Measurements from ENCODE around the gene CPA4.

CPA4 gene

GRCh38 chr7:130356121-130356875 lies 63.3 kb downstream of the CPA4 start:
- Histone ChIP-seq H3K79me1 (replicated peaks; ENCODE audit: low read length, poor library complexity, severe bottlenecking) (no peaks in the 10 kb centered on the region), H3K23ac (ENCODE audit: low read length in 2 of 2) (peak overlapping the region in 1 of 2 experiments; percentile 81), H4K91ac (ENCODE audit: low read length) (peak overlapping the region; percentile 100), H4K8ac (ENCODE audit: low read length) (peak overlapping the region; percentile 96), H2BK5ac (ENCODE audit: low read depth, low read length, poor library complexity, severe bottlenecking) (peak overlapping the region; percentile 100), H2BK120ac (ENCODE audit: low read depth, low read length) (peak overlapping the region; percentile 97), H3K27ac (ENCODE audit: low read length, poor library complexity, severe bottlenecking) (peak overlapping the region; percentile 99), H3K9ac (ENCODE audit: low read length) (peak overlapping the region; percentile 58), H3K4me3 (ENCODE audit: insufficient read depth in 1 of 2, low read depth in 1 of 2, low read length in 2 of 2) (peak overlapping the region in 1 of 2 experiments; percentile 1), H3K27me3 (ENCODE audit: control insufficient read depth in 1 of 2, insufficient read depth in 1 of 2, low read length in 2 of 2) (no peaks in the 10 kb centered on the region), H2BK12ac (ENCODE audit: low read length in 2 of 2) (peak overlapping the region; percentile 99 to 100), H3K4me2 (ENCODE audit: low read length, poor library complexity, severe bottlenecking) (peak overlapping the region; percentile 26), H3K18ac (ENCODE audit: low read depth in 1 of 2, low read length in 2 of 2) (peak overlapping the region; percentile 98 to 100), H2AK5ac (ENCODE audit: low read length, severe bottlenecking) (peak overlapping the region; percentile 100), H2AFZ (ENCODE audit: low read depth, low read length) (no peak overlapping the region), H3K4me1 (ENCODE audit: control insufficient read depth, insufficient read depth, low read depth, low read length) (peaks cover 37% of the 10 kb centered on the region), H3K36me3 (ENCODE audit: control insufficient read depth in 1 of 2, insufficient read depth in 2 of 2, low read depth in 1 of 2, low read length in 2 of 2) (peaks cover 0 to 4% of the 10 kb centered on the region in 2 experiments), H3K4ac (ENCODE audit: low read depth in 1 of 2, low read length in 2 of 2) (peak overlapping the region; percentile 100), H3K9me3 (ENCODE audit: control insufficient read depth, low read length) (peaks cover 24% of the 10 kb centered on the region), H2BK15ac (ENCODE audit: low read depth, poor library complexity, severe bottlenecking) (peak overlapping the region; percentile 15), H3K14ac (ENCODE audit: low read length in 2 of 2) (peak overlapping the region in 1 of 2 experiments; percentile 90)
- WGBS: 0% methylated on average over 6 of the region's 9 CpGs
- DNase-seq: peak; percentile 99

- DNase-seq: peak; percentile 87
- Histone ChIP-seq H2AK5ac (ENCODE audit: low read length, severe bottlenecking) (peak overlapping the region; percentile 100), H2BK12ac (ENCODE audit: low read length in 2 of 2) (peak overlapping the region; percentile 98 to 100), H4K91ac (ENCODE audit: low read length) (peak overlapping the region; percentile 100), H3K4me1 (ENCODE audit: control insufficient read depth, insufficient read depth, low read depth, low read length) (peaks cover 31% of the 10 kb centered on the region), H4K8ac (ENCODE audit: low read length) (peak overlapping the region; percentile 96), H3K9ac (ENCODE audit: low read length) (peak overlapping the region; percentile 58), H3K4me2 (ENCODE audit: low read length, poor library complexity, severe bottlenecking) (no peak overlapping the region), H3K14ac (ENCODE audit: low read length in 2 of 2) (peak overlapping the region in 1 of 2 experiments; percentile 90), H3K79me1 (replicated peaks; ENCODE audit: low read length, poor library complexity, severe bottlenecking) (no peaks in the 10 kb centered on the region), H3K27ac (ENCODE audit: low read length, poor library complexity, severe bottlenecking) (peak overlapping the region; percentile 99), H3K9me3 (ENCODE audit: control insufficient read depth, low read length) (peaks cover 24% of the 10 kb centered on the region), H3K27me3 (ENCODE audit: control insufficient read depth in 1 of 2, insufficient read depth in 1 of 2, low read length in 2 of 2) (no peaks in the 10 kb centered on the region), H2BK5ac (ENCODE audit: low read depth, low read length, poor library complexity, severe bottlenecking) (peak overlapping the region; percentile 100), H2BK120ac (ENCODE audit: low read depth, low read length) (peak overlapping the region; percentile 97), H3K23ac (ENCODE audit: low read length in 2 of 2) (peak overlapping the region in 1 of 2 experiments; percentile 81), H3K4ac (ENCODE audit: low read depth in 1 of 2, low read length in 2 of 2) (peak overlapping the region; percentile 100), H3K36me3 (ENCODE audit: control insufficient read depth in 1 of 2, insufficient read depth in 2 of 2, low read depth in 1 of 2, low read length in 2 of 2) (peaks cover 0 to 4% of the 10 kb centered on the region in 2 experiments), H2BK15ac (ENCODE audit: low read depth, poor library complexity, severe bottlenecking) (peak overlapping the region; percentile 15), H2AFZ (ENCODE audit: low read depth, low read length) (no peak overlapping the region), H3K18ac (ENCODE audit: low read depth in 1 of 2, low read length in 2 of 2) (peak overlapping the region; percentile 98 to 100), H3K4me3 (ENCODE audit: insufficient read depth in 1 of 2, low read depth in 1 of 2, low read length in 2 of 2) (peak overlapping the region in 1 of 2 experiments; percentile 1)
- WGBS: 46% methylated on average over 12 of the region's 16 CpGs
Observed at GRCh38 chr7:130356876-130357611, 64.1 kb downstream of the CPA4 start.

DNA sequence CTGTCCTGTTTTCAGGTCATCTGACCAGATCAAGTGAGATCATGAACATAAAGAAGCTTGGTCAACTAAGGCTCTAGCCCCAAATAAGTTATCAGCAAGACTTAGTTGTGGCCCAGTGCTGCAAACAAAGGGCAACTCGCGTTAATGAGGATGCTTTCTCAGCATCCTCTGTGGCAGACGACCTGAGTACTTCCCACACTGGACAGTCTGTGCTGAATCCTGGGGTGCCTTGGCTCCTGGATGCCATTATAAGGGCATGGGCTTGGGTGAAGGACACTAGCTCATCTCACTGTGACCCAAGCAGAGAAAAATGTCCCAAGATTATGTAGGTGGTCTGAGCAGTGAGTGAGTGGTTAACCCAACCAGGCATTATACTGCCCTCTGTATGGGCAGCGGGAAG lies 65.5 kb downstream of the CPA4 start:
- Histone ChIP-seq H3K4me3 (ENCODE audit: insufficient read depth in 1 of 2, low read depth in 1 of 2, low read length in 2 of 2) (no peak overlapping the region), H3K9ac (ENCODE audit: low read length) (no peak overlapping the region), H2BK5ac (ENCODE audit: low read depth, low read length, poor library complexity, severe bottlenecking) (no peak overlapping the region)

More for the DNA sequence above, 65.5 kb downstream of the CPA4 start:
- Histone ChIP-seq H3K27ac (ENCODE audit: low read length, poor library complexity, severe bottlenecking) (no peak overlapping the region), H2BK120ac (ENCODE audit: low read depth, low read length) (peak overlapping the region; percentile 42), H3K4me1 (ENCODE audit: control insufficient read depth, insufficient read depth, low read depth, low read length) (peaks cover 29% of the 10 kb centered on the region), H3K27me3 (ENCODE audit: control insufficient read depth in 1 of 2, insufficient read depth in 1 of 2, low read length in 2 of 2) (no peaks in the 10 kb centered on the region), H4K8ac (ENCODE audit: low read length) (no peak overlapping the region), H2BK15ac (ENCODE audit: low read depth, poor library complexity, severe bottlenecking) (no peak overlapping the region), H2BK12ac (ENCODE audit: low read length in 2 of 2) (peak overlapping the region; percentile 26 to 73), H4K91ac (ENCODE audit: low read length) (peak overlapping the region; percentile 59), H3K4ac (ENCODE audit: low read depth in 1 of 2, low read length in 2 of 2) (peak overlapping the region in 1 of 2 experiments; percentile 75), H2AFZ (ENCODE audit: low read depth, low read length) (no peak overlapping the region), H3K79me1 (replicated peaks; ENCODE audit: low read length, poor library complexity, severe bottlenecking) (no peaks in the 10 kb centered on the region), H3K4me2 (ENCODE audit: low read length, poor library complexity, severe bottlenecking) (no peak overlapping the region), H3K14ac (ENCODE audit: low read length in 2 of 2) (no peak overlapping the region), H2AK5ac (ENCODE audit: low read length, severe bottlenecking) (peak overlapping the region; percentile 47), H3K23ac (ENCODE audit: low read length in 2 of 2) (no peak overlapping the region), H3K18ac (ENCODE audit: low read depth in 1 of 2, low read length in 2 of 2) (peak overlapping the region in 1 of 2 experiments; percentile 40), H3K36me3 (ENCODE audit: control insufficient read depth in 1 of 2, insufficient read depth in 2 of 2, low read depth in 1 of 2, low read length in 2 of 2) (peaks cover 0 to 4% of the 10 kb centered on the region in 2 experiments), H3K9me3 (ENCODE audit: control insufficient read depth, low read length) (peaks cover 24% of the 10 kb centered on the region)
- DNase-seq: no peak
- 97% methylated on average over 4 of the region's 4 CpGs for WGBS

Measured in mesenchymal stem cell (in vitro differentiated cells and primary cell).